Nephron progenitor cell (in vitro differentiated cells): Measurements from ENCODE around the gene CDHR5.

ENCODE experiments used
- DNase-seq: peaks from one replicate; pipeline ENCODE4 v3.0.0; 2021
- H3K27ac Mint-ChIP-seq: 2 replicates; pipeline ENCODE4 v1.8.0; 2021; ENCODE audit warnings: mild to moderate bottlenecking, moderate library complexity, mixed read lengths
- H3K27me3 Mint-ChIP-seq: 2 replicates; pipeline ENCODE4 v1.8.0; 2021; ENCODE audit warnings: mild to moderate bottlenecking, low read depth, mixed read lengths; ENCODE audit not compliant: poor library complexity
- H3K36me3 Mint-ChIP-seq: 2 replicates; pipeline ENCODE4 v1.8.0; 2021; ENCODE audit warnings: low read depth, mixed read lengths
- H3K4me1 Mint-ChIP-seq: 2 replicates; pipeline ENCODE4 v1.8.0; 2021; ENCODE audit warnings: mixed read lengths
- H3K4me3 Mint-ChIP-seq: 2 replicates; pipeline ENCODE4 v1.8.0; 2021; ENCODE audit warnings: mild to moderate bottlenecking, moderate library complexity, mixed read lengths
- H3K9me3 Mint-ChIP-seq: 2 replicates; pipeline ENCODE4 v1.8.0; 2021; ENCODE audit warnings: mild to moderate bottlenecking, moderate library complexity, mixed read lengths
- TF ChIP-seq, protein P1 (sequence below): fragments of 200-600 bp; sonication (generic); IDR thresholded peaks from 2 replicates; pipeline ENCODE4 v1.5.0; 2021; ENCODE audit warnings: antibody characterized with exemption

The CDHR5 gene

DNA sequence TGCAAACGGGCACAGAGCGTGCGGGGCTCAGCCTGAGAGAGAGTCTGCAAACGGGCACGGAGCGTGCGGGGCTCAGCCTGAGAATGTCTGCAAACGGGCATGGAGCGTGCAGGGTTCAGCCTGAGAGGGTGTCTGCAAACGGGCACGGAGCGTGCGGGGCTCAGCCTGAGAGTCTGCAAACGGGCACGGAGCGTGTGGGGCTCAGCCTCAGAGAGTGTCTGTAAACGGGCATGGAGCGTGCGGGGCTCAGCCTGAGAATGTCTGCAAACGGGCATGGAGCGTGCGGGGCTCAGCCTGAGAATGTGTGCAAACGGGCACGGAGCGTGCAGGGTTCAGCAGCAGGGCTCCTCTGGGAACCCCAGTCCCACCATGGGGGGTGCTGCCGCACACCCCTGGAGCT lies 35.0 kb downstream of the CDHR5 start:
- H3K36me3 Mint-ChIP-seq: peaks cover 68% of the 10 kb centered on the region

DNA sequence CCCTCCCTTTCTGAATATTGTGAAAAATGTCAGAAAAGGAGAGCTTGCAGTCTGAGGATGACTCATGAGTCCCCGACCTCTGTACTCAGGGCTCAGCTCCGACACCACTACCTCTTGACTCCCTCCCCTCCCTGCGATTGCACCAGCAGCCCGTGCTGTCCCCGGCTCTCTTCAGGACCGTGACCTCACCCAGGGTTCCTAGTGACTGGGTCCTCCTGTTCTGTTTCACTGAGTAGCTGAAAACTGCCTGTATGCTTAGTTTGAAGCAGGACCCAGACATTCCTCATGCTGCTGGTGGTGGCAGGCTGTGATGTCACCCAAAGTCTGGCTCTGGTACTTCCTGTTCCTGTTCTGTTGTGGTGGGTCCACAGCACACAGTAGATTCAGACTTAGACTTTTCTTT lies 36.8 kb downstream of the CDHR5 start:
- no peaks in the 10 kb centered on the region for H3K27me3 Mint-ChIP-seq
- DNase-seq: no peak
- peaks cover 51% of the 10 kb centered on the region for H3K36me3 Mint-ChIP-seq
- no peaks in the 10 kb centered on the region for H3K9me3 Mint-ChIP-seq
- H3K4me3 Mint-ChIP-seq: no peak overlapping the region
- TF ChIP-seq, protein P1, sequence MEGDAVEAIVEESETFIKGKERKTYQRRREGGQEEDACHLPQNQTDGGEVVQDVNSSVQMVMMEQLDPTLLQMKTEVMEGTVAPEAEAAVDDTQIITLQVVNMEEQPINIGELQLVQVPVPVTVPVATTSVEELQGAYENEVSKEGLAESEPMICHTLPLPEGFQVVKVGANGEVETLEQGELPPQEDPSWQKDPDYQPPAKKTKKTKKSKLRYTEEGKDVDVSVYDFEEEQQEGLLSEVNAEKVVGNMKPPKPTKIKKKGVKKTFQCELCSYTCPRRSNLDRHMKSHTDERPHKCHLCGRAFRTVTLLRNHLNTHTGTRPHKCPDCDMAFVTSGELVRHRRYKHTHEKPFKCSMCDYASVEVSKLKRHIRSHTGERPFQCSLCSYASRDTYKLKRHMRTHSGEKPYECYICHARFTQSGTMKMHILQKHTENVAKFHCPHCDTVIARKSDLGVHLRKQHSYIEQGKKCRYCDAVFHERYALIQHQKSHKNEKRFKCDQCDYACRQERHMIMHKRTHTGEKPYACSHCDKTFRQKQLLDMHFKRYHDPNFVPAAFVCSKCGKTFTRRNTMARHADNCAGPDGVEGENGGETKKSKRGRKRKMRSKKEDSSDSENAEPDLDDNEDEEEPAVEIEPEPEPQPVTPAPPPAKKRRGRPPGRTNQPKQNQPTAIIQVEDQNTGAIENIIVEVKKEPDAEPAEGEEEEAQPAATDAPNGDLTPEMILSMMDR: no peak
- peak overlapping the region; percentile 71 for H3K27ac Mint-ChIP-seq
- H3K4me1 Mint-ChIP-seq: no peaks in the 10 kb centered on the region

More for the DNA sequence above, 35.0 kb downstream of the CDHR5 start:
- TF ChIP-seq, protein P1: no peak
- Mint-ChIP-seq H3K4me1 (no peaks in the 10 kb centered on the region), H3K9me3 (no peaks in the 10 kb centered on the region), H3K27me3 (no peaks in the 10 kb centered on the region), H3K4me3 (no peak overlapping the region), H3K27ac (no peak overlapping the region)
- no peak for DNase-seq

GRCh38 chr11:587546-587945 lies 37.2 kb downstream of the CDHR5 start:
- TF ChIP-seq, protein P1: no peak
- H3K9me3 Mint-ChIP-seq: no peaks in the 10 kb centered on the region
- H3K4me3 Mint-ChIP-seq: no peak overlapping the region
- no peak for DNase-seq
- H3K27ac Mint-ChIP-seq: peak overlapping the region; percentile 84
- peaks cover 49% of the 10 kb centered on the region for H3K36me3 Mint-ChIP-seq
- no peaks in the 10 kb centered on the region for H3K4me1 Mint-ChIP-seq
- no peaks in the 10 kb centered on the region for H3K27me3 Mint-ChIP-seq

DNA sequence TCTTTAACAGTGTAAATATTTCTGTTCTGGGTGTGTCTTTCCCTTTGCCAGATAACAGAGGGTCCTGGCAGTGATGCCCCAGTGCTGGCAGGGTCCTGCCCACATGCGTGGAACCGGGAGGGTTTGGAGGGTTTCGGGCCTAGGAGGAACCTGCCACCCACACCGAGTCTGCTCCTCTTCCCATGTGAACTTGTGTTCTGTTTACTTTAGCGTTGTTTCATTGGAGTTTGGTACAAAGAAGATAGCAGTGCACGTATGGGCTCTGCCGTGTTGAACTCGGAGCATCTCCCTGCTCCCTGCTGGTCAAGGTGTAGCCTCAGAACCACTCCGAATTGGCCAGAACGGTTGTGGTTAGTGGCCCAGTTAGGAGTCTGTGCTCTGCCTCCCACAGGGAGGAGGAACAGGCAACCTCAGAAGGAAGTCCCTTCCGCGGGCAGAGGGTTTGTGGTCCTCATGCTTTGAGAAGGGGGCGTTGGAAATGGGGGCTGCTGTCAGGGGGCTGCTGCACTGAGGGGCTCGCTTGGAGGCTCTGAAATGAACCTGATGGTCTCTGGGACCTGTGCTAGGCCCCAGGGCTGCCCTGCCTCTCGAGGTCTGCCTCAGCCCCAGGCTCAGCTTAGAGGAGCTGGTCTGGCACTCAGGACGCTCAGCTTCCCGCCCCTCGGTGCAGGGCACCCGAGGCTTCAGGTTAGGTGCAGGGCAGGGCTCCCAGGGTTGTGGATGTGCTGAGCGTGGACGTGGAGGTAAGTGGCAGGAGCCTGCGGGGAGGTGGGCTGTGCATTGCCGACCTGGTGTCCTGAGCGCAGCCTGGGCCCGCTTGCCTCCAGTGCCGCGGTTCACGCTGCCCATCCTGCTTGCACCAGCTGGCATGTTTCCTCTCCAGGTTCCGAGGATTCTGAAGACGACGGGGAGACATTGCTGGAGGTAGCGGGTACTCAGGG lies 38.1 kb downstream of the CDHR5 start:
- no peak overlapping the region for H3K4me3 Mint-ChIP-seq
- no peak for DNase-seq
- H3K9me3 Mint-ChIP-seq: no peaks in the 10 kb centered on the region
- H3K27ac Mint-ChIP-seq: peak overlapping the region; percentile 83
- TF ChIP-seq, protein P1: no peak
- peaks cover 49% of the 10 kb centered on the region for H3K36me3 Mint-ChIP-seq
- no peaks in the 10 kb centered on the region for H3K4me1 Mint-ChIP-seq
- H3K27me3 Mint-ChIP-seq: no peaks in the 10 kb centered on the region

DNA sequence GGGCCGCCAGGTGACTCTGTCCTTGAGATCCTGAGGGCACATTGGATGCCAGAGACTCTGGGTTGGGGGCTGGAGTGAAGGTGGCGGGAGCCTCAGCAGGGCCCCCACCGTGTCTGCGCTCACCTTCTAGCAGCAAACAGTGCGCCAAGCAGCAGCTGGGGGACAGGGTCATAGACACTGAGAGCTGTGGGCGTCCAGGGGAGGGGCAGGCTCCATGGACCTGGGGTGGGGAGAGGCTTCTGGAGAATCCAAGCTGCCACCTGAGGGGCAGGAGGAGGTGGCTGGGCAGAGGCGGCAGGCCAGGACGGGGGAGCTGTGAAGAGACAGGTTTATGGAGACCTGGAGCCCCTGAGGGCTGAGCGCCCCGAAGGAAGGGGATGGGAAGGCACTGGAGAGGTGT lies 40.5 kb downstream of the CDHR5 start:
- peaks cover 33% of the 10 kb centered on the region for H3K36me3 Mint-ChIP-seq
- no peak for DNase-seq
- H3K27ac Mint-ChIP-seq: peak overlapping the region; percentile 32
- no peak overlapping the region for H3K4me3 Mint-ChIP-seq
- TF ChIP-seq, protein P1: no peak
- no peaks in the 10 kb centered on the region for H3K27me3 Mint-ChIP-seq
- H3K4me1 Mint-ChIP-seq: peaks cover 14% of the 10 kb centered on the region
- H3K9me3 Mint-ChIP-seq: no peaks in the 10 kb centered on the region

DNA sequence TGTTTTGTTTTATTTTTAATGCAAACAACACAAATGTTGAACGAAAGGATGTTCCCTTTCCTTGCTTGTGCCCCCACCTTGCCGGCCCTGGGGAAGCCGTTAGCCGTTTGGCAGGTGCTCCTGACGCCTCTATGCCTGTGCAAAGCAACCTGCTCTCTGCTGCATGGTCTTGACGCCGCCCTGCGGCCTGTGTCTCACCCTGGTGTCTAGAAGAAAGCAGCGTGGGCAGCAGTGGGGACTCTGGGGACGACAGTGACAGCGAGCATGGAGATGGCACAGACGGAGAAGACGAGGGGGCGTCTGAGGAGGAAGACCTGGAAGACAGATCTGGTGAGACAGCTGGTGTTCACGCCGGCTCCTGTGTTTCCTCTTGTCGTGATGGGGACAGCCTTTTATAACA lies 43.0 kb downstream of the CDHR5 start:
- DNase-seq: no peak
- peaks cover 17% of the 10 kb centered on the region for H3K36me3 Mint-ChIP-seq
- H3K27ac Mint-ChIP-seq: no peak overlapping the region
- TF ChIP-seq, protein P1: no peak
- H3K9me3 Mint-ChIP-seq: no peaks in the 10 kb centered on the region
- no peak overlapping the region for H3K4me3 Mint-ChIP-seq
- peaks cover 36% of the 10 kb centered on the region for H3K4me1 Mint-ChIP-seq
- H3K27me3 Mint-ChIP-seq: no peaks in the 10 kb centered on the region
